ENCODE data around the gene KCTD1.

DNA sequence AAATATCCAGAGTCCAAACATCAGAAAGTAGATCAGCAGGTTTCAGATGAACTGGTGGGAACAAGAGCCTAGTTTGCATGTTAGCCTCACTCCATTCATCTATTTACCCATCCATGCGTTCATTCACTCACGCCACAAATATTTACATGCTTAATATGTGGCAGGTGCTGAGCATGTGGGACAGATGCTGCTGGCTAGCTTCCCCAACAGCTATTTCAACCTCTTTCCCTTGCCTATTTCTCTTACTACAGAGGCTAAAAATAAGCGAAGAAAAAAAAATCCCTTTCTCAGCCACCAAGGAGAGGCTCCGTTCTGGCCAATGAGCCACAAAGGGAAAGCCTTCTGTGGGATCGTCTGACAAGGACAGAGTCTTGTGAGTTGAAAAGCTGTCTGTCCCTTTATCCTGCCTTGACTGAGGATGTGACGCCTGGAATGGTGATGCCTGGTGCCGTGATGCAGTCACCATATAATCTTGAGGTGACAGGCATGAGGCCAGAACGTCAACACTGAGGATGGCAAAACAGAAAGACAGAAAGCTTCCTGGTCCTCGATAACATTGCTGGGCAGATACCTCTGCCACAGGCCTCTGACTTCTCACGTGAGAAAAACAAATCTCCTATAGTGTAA is 78.2 kb downstream of the KCTD1 start:
- TF ChIP-seq CTCF (IDR thresholded peaks at IDR 0.05) (no peak), POLR2A (IDR thresholded peaks at IDR 0.05) (no peak)

Measured in lower leg skin (tissue), 3 donors.